Measurements from ENCODE around the gene PXMP4. TPM values are rescaled to one million over a fixed set of nuclear protein-coding genes. Genes with fewer than 3 reads are reported as not detected.
A peak's percentile ranks its signal among the peaks of the same experiment; 100 is the strongest.

PXMP4 gene
- total and polyA plus RNA-seq, 12 donors, result 6.8 to 47.4 (median 20.4) TPM

- Histone ChIP-seq H3K4me1 (replicated peaks in 1 of 2) (peaks cover 3 to 14% of the 10 kb centered on the region in 2 donors), H3K27ac (peak overlapping the region in 2 of 5 donors; percentile 26 to 54), H3K27me3 (no peaks in the 10 kb centered on the region), H3K9me3 (replicated peaks in 1 of 3) (no peaks in the 10 kb centered on the region), H3K4me3 (no peak overlapping the region), H3K36me3 (replicated peaks in 1 of 2) (peaks cover 0 to 33% of the 10 kb centered on the region in 2 donors)
- peak in 1 of 7 donors; percentile 21 for DNase-seq
- no peak for TF ChIP-seq POLR2A (IDR thresholded peaks at IDR 0.05)
- TF ChIP-seq, protein P1, sequence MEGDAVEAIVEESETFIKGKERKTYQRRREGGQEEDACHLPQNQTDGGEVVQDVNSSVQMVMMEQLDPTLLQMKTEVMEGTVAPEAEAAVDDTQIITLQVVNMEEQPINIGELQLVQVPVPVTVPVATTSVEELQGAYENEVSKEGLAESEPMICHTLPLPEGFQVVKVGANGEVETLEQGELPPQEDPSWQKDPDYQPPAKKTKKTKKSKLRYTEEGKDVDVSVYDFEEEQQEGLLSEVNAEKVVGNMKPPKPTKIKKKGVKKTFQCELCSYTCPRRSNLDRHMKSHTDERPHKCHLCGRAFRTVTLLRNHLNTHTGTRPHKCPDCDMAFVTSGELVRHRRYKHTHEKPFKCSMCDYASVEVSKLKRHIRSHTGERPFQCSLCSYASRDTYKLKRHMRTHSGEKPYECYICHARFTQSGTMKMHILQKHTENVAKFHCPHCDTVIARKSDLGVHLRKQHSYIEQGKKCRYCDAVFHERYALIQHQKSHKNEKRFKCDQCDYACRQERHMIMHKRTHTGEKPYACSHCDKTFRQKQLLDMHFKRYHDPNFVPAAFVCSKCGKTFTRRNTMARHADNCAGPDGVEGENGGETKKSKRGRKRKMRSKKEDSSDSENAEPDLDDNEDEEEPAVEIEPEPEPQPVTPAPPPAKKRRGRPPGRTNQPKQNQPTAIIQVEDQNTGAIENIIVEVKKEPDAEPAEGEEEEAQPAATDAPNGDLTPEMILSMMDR (IDR thresholded peaks at IDR 0.05), result no peak
- intact Hi-C loops (cut with DNase I), result no loop called here
- 51 to 63% (median 53%) methylated on average over 12 to 14 of the region's 14 CpGs for WGBS, 4 donors
Observed at GRCh38 chr20:33710681-33711445, 9.2 kb downstream of the PXMP4 start.

- H3K27ac ChIP-seq, result peak overlapping the region in 3 of 5 donors; percentile 54 to 86 (median 79)
- H3K4me1 ChIP-seq (replicated peaks in 1 of 2), result peaks cover 3 to 14% of the 10 kb centered on the region in 2 donors
- intact Hi-C loops (cut with DNase I), result no loop called here
- TF ChIP-seq, protein P1 (IDR thresholded peaks at IDR 0.05), result no peak
- no peak for TF ChIP-seq POLR2A (IDR thresholded peaks at IDR 0.05)
- no peaks in the 10 kb centered on the region for H3K27me3 ChIP-seq
- peak in 1 of 7 donors; percentile 20 for DNase-seq
- 77 to 85% (median 79%) methylated on average over 16 of the region's 16 CpGs for WGBS, 4 donors
- H3K4me3 ChIP-seq, result no peak overlapping the region
- no peaks in the 10 kb centered on the region for H3K9me3 ChIP-seq (replicated peaks in 1 of 3)
- H3K36me3 ChIP-seq (replicated peaks in 1 of 2), result peaks cover 0 to 33% of the 10 kb centered on the region in 2 donors
Observed at GRCh38 chr20:33709905-33710541, 10.1 kb downstream of the PXMP4 start.

GRCh38 chr20:33709398-33709797, 10.7 kb downstream of the PXMP4 start:
- no peak overlapping the region for H3K4me3 ChIP-seq
- intact Hi-C loops (cut with DNase I), result no loop called here
- H3K9me3 ChIP-seq (replicated peaks in 1 of 3), result no peaks in the 10 kb centered on the region
- H3K27ac ChIP-seq, result peak overlapping the region; percentile 51 to 86 (median 79)
- H3K36me3 ChIP-seq (replicated peaks in 1 of 2), result peaks cover 0 to 33% of the 10 kb centered on the region in 2 donors
- H3K4me1 ChIP-seq (replicated peaks in 1 of 2), result peaks cover 3 to 14% of the 10 kb centered on the region in 2 donors
- WGBS, 4 donors, result 62 to 69% (median 66%) methylated on average over 2 of the region's 2 CpGs; no CpG with 5 or more reads in 1 of the 4 donors
- peak in 6 of 7 donors; percentile 50 to 78 (median 62) for DNase-seq
- no peak for TF ChIP-seq POLR2A (IDR thresholded peaks at IDR 0.05)
- TF ChIP-seq, protein P1 (IDR thresholded peaks at IDR 0.05), result no peak
- no peaks in the 10 kb centered on the region for H3K27me3 ChIP-seq

DNA sequence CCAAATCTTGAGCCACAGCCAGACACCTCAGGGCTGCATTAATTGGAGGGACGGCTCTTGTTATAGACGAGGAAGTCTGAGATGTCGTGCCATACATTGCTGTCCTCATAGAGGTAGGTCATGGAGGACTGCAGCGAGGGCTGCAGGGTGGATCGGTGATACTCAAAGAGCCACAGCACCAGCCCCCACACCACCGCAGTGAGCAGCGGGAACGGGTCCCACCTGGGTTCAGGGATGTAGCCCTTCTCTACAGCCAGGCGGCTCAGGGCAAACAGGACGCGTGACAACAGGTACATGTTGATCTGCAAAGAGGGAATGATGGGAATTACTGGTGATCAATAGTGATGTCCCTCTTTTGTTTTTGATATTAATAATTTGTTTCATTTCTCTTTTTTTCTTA, 12.4 kb downstream of the PXMP4 start:
- no peak for DNase-seq
- Histone ChIP-seq H3K27ac (no peak overlapping the region), H3K4me1 (replicated peaks in 1 of 2) (peaks cover 3 to 12% of the 10 kb centered on the region in 2 donors), H3K27me3 (no peaks in the 10 kb centered on the region), H3K36me3 (replicated peaks in 1 of 2) (peaks cover 0 to 21% of the 10 kb centered on the region in 2 donors), H3K9me3 (replicated peaks in 1 of 3) (no peaks in the 10 kb centered on the region), H3K4me3 (no peak overlapping the region)
- intact Hi-C loops (cut with DNase I), result no loop called here
- WGBS, 4 donors, result 88 to 94% (median 90%) methylated on average over 11 of the region's 11 CpGs
- TF ChIP-seq, protein P1 (IDR thresholded peaks at IDR 0.05), result no peak
- TF ChIP-seq POLR2A (IDR thresholded peaks at IDR 0.05), result no peak

All from adrenal gland (tissue), 12 donors.